A172 (cell line): ENCODE data around the gene RORB. TPM values are rescaled to one million over a fixed set of nuclear protein-coding genes. Genes with fewer than 3 reads are reported as not detected.

Experiments
- DNase-seq: peaks from one replicate; pipeline ENCODE4 v3.0.0-alpha.2; 2015; ENCODE audit warnings: low spot score
- total RNA-seq: library from RNA; depleted of rRNA; stranded (reverse); fragments of >200 nt; shearing (Covaris generic); gene quantifications from 2 replicates; pipeline ENCODE4 v1.2.3, GENCODE V29; 2014; rRNA removed

Gene RORB
- total RNA-seq = not detected in 2 replicates

DNA sequence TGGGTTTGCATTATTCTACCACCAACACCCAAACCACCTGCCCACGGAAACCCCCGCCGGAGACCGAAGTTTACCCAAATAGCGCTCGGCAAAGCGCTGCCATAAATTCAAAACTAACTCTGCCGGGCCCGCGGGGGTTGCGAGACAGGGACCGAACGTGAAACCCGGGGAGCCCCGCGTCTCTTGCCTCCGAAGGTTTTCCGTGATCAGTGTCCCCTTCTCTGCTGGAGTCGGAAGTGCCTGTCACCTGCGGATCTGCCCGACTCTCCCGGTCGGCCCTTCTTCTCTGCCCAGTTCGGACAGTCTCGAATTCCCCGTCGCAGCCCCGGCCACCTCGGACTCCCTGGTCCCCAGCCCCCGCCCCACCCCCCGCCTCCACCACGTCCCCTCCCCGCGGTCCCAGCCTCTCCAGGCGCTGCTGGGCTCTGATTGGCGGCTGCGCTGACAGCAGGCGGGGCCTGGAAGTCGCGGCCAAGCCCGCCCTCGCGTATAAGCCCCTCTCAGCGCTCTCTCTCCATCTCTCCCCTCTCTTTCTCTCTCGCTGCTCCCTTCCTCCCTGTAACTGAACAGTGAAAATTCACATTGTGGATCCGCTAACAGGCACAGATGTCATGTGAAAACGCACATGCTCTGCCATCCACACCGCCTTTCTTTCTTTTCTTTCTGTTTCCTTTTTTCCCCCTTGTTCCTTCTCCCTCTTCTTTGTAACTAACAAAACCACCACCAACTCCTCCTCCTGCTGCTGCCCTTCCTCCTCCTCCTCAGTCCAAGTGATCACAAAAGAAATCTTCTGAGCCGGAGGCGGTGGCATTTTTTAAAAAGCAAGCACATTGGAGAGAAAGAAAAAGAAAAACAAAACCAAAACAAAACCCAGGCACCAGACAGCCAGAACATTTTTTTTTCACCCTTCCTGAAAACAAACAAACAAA lies at the start of gene RORB:
RORB (plus strand) TSS at position 517 of the 929 bp plus-strand sequence. CDS start 642 bp downstream, outside the sequence.
- peak; percentile 4 for DNase-seq

DNA sequence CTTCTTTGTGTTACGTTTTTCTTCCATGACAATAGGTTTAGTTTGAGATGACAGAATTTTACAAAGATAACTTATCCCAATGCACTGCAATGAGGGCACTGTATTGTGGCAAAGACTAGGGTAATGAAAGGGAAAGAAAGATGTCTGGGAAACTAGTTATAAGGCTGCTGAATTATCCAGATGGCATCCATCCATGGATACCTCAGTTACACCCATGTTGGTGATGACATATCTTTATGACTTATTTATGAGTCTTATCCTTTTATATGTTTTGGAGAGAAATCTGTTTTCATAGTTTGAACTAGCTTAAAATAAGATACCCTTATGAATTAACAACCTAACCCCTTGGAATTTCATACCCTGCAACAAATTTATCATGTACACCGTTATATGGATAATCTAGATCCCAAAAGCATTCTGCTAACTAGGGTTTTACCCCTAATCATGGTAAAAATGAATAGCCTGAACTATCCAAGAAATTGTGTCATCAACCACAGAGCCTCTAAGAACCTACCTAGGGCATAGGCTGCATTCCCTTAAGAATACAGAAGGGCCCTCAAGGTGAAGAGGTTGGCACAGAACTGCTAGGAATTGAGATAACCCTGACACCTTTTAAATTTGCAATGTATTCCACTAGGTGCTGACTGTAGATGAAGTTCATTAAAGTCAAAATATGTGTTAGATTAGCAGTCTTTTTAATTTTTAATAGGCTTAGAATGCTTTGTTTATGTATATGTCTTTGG lies 49.5 kb upstream of the RORB start:
- DNase-seq = no peak

DNA sequence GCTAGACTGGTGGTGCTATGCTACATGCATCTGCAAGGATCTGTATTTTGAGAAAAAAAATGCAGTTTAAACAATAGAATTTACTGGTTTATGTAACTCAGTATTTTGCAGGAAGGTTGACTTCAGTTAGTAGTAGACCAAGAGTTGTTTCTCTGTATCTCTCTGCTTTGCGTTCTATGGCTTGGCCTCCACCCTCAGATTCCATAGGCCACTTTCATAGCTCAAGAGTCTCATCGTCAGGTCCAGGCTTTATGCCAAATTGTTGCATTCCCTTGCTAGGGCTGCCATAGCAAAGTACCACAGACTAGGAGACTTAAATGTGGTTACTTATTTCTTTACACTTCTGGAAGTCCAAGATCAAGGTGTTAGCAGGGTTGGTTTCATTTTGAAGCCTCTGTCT lies 48.1 kb upstream of the RORB start:
- no peak for DNase-seq

DNA sequence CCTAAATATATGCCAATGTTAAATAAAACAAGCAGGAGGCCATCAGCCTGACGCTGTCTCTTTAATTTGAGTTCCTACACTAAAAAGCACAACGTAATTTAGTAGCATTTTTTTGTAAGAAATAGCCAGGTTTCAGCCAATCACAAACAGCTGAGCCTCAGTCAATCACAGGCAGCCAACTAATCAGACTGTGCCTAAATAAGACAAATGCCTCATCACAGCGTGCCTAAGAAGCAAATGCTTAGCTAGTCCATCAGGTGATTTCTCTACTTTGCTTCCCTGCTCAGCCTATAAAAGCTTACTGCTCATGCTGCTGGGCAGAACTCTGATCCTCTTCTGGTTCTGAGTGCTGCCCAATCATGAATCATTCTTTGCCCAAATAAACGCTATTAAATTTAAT lies 38.3 kb upstream of the RORB start:
- DNase-seq = no peak

DNA sequence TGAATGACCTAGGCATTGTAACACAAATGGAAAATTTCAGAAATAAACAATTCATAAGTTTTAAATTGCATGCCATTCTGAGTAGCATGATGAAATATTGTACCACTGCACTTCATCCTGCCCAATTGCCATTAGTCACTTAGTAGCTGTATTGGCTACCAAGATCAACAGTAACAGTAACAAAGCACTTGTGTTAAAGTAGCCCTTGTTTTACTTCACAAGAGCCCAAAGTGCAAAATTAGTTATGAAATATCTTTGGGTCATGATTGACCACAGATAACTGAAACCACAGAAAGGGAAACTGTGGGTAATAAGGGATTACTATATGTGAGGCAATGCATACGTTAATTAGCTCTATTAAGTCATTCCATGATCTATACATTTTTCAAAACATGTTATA lies 33.3 kb upstream of the RORB start:
- DNase-seq = no peak

DNA sequence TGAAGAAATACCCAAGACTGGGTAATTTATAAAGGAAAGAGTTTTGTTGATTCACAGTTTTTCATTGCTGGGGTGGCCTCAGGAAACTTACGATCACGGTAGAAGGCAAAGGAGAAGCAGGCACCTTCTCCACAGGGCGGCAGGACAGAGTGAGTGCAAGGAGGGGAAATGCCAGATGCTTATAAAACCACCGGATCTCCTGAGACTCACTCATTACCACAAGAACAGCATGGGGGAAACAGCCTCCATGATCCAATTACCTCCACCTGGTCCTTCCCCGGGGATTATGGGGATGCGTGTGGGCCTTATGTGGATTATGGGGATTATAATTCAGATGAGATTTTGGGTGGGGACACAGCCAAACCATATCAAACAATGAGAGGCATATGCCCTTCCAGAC lies 18.5 kb upstream of the RORB start:
- DNase-seq = no peak

DNA sequence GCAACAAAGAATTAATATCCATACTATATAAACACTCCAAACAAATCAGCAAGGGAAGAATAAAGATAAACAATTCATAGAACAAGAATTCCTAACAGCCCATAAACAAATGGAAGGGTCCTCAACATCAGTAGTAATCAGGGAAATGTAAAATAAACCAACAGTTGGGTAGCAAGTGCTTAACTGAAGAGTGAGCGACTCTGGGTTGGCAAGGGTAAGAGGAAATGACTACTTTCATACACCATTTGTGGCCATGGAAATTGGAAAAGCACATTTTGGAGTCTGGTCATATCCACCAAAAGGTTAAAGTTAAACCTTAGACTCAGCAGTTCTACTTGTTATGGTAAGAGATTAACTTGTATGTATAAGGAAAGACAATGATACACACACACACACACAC lies 17.4 kb upstream of the RORB start:
- DNase-seq = no peak

DNA sequence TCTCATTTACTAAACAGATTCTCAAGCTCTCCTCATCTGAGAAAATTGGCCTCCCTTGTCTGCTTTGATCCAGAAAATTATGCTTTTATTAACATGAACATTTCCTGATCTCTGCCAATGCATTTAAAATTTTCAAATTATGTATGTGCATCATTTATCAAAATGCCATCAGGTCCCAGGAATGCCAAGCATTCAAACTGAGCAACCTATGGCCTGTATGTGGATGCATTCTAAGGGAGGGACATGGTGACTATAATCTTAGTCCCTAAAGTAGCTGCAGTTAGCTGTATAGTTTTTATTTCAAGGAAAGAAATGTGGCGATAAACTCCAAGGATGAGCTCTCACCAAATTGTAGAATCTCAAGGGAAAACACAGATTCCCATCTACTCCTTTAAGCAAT lies 9.7 kb upstream of the RORB start:
- DNase-seq = no peak

DNA sequence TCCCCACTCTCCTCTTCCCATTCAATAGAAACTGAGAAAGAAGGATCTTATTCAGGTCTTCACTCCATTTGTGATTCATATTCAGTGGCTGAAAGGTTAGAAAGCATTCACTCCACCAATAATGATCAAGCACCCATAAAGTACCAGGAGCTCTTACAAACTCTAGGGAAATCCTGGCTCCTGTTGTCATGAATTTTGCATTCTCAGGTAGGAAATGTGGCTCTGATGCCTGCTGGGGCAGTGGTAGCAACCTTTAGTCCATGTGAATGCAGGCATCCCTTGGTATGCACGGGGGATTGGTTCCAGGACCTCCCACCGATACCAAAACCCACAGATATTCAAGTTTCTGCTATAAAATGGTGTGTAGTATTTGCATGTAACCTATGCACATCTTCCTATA lies 3.6 kb upstream of the RORB start:
- DNase-seq = no peak

DNA sequence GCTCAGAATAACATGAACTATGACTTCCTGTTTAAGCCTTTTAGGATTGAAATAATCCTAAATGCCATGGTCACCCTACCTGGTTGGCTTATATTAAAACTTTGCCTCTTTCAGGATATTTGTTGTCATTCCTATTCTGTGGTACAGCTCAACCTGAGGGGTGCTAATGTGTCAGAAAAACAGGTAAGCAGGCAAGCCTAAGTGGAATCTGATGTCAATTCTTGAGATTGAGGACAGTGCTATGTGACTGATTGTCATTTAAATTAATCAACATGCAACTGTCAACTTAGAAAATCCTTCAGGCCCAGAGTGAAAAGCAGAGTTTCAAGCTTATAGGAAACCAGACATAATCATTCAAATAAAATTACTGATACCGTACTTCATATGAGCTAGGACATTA lies 2.6 kb upstream of the RORB start:
- no peak for DNase-seq

DNA sequence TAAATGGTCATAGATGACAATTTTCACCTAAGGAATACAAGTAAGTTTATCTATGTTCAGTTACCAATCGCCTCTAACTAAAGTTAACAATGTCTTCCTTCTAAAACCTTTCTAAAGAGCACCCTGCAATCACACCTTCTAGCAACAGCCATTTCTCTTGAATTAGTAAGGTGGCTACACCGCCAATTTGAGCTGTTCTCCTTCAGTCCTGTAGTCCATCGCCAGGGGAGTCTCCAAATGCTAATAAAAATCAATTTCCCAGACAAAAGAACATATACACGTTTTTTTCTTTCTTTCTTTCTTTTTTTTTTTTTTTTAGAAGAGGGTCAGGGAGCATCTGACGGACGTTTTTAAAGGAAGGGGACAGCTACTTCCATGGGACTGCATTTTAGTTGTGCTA lies 729 bp upstream of the RORB start:
- no peak for DNase-seq

DNA sequence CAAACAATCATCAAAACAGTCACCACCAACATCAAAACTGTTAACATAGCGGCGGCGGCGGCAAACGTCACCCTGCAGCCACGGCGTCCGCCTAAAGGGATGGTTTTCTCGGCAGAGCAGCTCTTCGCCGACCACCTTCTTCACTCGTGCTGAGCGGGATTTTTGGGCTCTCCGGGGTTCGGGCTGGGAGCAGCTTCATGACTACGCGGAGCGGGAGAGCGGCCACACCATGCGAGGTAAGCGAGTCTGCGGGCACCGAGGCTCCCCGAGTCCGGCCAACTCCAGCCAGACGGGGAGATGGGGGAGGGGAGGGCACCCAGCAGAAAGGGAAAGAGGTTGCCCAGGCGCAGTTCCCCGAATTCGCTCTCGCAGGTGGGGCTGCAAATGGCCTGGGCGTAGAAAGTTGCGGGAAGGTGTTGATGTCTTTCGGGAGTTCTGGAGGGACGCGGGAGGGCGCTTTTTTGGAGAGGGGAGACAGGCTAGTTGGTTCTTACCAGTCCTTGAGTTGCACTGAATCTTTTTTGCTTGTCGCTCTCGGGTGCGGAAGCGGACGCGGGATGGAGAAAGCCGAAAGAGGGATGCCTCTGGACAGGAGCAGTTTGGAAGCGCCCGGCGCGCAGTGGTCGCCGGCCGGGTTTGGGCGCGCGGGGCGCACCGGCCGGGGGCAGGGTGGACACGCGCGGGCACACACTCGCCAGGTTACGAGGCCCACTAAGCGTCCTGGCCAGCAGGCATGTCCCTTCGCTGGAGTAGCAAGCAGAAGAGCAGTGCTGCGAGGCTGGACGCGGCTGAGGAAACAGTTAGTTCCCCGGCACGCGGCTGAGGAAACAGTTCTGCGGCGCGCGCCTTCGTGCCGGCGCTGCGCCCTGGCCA lies 849 bp downstream of the RORB start:
- DNase-seq = no peak

DNA sequence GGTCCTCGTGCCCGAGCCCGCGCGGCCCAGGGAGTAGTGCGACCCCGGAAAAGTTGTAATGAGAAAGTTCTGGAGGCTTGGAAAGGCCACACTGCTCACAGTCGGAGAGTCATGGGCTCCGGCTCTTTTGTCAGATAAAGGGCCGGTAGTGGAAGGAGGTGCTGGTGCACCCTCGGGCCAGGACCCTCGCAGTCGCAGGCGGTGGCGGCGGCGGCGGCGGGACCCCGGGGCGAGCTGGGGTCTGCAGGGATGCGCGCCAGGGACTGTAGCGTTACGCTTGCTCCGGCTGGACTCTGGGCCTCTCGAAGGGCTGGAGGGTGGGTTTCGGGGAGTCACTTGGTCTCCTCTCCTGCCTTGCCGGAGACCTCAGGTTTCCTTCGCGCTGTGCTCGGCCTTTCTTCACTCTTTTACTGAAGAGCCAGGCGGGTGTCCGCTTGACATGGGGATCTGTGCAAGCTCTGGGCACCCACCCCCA lies 1.5 kb downstream of the RORB start:
- DNase-seq = no peak

DNA sequence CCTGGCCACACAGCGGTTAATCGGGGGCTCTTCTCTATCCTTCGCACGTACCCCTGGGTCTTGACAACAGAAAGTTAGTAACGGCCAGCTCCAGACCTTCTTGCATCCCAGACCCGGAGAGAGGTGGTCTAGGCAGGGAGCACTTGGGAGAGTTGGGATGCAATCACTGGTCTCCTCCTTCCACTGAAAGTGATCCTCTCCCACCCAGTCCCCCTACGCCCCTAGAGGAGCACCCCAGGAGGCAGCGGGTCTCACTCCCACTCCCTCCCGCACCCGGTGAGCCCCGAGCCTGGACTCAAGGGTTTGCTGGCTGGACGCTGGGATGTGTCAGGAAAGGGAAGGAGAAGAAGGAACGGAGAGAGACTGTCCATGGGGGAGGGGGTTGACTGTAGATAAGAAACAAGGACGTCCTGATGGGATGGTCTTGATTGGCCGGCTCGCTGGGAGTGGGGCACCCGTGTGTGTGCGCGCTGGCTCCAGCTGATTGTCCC lies 2.0 kb downstream of the RORB start:
- DNase-seq = no peak

DNA sequence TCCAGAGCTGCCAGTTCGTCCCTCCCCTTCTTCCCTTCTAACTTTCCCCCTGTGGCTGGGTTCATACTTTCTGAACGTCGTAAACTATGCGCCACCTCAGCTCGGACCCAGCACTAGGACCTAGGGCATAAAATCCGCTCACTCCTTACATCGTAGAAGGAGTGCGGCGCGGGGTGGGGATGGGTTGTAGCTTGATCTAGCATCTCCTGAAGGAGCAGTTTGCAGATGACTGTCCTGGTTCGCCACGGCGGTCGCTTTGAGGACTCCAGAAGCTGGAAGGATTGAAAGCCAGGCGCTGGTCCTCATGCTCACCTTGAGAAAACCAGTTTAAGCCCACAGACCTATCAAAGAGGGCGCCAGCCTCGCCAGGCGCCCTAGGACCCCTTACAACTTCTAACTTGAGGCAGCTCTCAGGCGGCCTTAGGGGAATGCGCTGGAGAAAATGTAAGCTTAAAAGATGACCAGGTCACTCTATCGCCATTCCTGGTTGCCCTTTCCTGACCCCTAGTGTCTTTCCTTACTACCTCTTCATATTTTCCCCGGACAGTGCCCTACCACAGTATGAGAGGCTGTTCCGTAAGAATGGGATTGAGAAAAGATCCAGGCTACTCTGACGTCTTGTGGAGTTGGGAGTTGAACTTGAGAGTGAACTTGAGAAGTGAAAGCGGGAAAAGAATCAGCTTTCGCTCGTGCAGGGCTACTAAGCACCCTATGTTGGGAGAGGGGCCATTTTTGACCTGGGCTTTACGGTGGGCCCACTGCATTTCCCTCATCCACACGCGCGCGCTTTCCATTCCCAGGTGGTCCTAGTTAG lies 2.8 kb downstream of the RORB start:
- DNase-seq = no peak

DNA sequence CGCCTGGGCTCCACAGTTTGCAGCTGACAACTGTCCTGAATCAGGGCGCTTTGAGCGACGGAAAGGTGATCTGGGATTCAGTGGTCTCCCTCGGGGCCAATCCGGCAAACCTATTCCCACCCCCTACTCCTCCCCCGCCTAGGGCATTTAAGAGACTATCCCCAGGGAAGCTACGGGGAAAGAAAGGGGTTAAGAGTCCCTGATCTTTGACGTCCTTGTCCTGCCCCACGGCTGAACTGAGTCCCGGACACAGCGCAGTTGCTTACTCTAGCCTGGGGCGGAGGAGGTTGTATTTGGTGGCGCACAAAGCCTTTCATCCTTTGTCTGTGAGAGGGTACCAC lies 3.4 kb downstream of the RORB start:
- DNase-seq = no peak

DNA sequence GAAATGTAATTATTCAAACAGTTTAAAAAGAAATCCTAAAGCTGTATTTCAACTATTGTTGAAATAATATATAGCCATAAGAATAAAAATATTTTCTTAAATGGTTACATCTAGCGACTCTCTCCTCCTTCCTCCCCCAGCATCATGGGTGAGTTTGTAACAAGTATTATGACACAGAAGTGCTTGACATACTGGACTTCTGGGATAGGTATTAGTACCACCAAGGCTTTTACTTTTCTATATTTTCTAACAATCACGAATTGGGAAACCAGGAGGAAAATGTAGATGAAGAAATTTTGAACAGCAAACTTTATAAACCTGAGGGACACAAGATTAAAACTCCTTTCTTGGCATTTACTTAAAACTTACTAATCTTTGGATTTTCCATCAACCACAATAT lies 4.4 kb downstream of the RORB start:
- DNase-seq = no peak

DNA sequence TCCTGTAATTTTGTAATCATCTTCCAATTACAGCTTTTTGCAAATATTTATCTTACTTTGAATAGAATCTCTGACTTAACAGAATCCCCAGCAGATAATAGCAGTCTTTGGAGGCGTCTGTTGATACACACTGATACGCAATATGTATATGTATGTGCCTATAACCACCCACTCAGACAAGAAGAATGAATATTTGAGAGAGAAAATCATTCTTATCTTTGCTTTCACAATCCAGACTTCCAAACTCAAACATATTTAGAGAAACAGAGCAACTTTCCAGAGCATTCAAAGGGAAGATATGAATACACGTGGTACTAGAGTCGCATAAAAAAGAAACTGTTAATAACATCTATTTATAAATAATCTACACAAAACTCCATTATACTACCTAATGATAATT lies 6.1 kb downstream of the RORB start:
- DNase-seq = no peak

DNA sequence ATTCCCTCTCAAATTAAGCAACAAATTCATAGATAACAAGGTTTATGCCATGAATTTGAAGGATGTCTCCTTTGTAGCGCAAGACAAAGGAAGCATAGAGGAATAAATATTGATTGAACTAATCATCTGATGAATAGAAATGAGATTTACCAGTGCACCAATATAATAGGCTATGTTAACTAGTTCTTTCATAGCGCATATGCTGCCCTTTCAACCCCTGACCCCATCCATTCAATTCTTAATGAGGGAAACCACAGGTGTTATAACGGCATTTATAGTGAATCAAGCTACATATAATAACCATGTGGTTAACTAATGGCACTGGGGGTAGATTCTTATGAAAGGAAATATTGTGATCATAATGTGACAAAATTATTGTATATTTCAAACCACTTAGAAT lies 6.5 kb downstream of the RORB start:
- DNase-seq = no peak

DNA sequence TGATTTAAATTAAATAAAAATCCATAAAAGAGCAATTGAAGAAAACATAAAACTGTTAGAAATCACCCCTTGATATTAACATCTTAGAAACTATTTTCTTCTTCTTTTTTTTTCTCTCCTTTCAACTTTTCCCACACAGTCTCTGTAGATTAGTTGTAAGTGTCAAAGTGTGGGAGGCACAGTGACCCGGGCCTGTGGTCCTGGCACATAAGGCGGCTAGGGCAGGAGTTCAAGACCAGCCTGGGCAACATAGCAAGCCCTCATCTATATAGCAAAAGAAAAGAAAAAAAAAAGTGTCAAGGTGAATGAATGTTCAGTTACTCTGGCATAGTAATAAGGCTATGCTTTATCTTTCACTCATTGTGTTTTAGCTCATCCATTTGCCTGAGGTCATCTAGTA lies 14.2 kb downstream of the RORB start:
- no peak for DNase-seq

DNA sequence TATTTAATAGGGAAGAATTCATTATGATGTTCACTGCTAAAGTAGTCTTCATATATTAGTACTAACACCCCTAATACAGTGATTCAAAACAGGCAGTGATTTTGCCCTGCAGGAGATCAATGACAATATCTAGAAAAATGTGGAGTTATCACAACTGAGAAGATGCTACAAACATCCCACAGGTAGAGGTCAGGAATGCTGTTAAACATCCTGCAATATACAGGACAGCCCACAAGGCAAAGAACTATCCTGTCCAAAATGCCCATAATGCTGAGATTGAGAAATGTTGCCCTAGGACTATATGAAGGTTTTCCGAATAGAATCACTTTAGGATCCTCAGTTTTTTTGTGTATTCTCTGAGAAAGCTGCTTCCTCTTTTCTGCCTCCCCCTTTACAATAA lies 15.3 kb downstream of the RORB start:
- no peak for DNase-seq
